Measurements from ENCODE around the gene PRIMA1.

Gene PRIMA1

GRCh38 chr14:93793555-93794324 is 5.5 kb upstream of the PRIMA1 start:
- DNase-seq, result no peak

GRCh38 chr14:93792391-93792790 is 4.1 kb upstream of the PRIMA1 start:
- DNase-seq, result no peak

- DNase-seq, result no peak
These were observed 2.7 kb upstream of the PRIMA1 start for GRCh38 chr14:93790966-93791365.

- DNase-seq, result peak; percentile 63
These were observed 1.2 kb upstream of the PRIMA1 start for GRCh38 chr14:93789228-93790130.

- peak; percentile 86 for DNase-seq
These were observed 400 bp upstream of the PRIMA1 start for GRCh38 chr14:93788543-93789227.

- DNase-seq, result peak; percentile 53
These were observed 606 bp downstream of the PRIMA1 start for GRCh38 chr14:93787465-93788292.

- no peak for DNase-seq
These were observed 2.9 kb downstream of the PRIMA1 start for GRCh38 chr14:93785423-93785822.

- no peak for DNase-seq
These were observed 3.4 kb downstream of the PRIMA1 start for GRCh38 chr14:93784878-93785277.

GRCh38 chr14:93780813-93781400 is 7.4 kb downstream of the PRIMA1 start:
- DNase-seq, result no peak

GRCh38 chr14:93778856-93779629 is 9.2 kb downstream of the PRIMA1 start:
- no peak for DNase-seq

- no peak for DNase-seq
These were observed 9.8 kb downstream of the PRIMA1 start for GRCh38 chr14:93778453-93778852.

- no peak for DNase-seq
These were observed 12.5 kb downstream of the PRIMA1 start for GRCh38 chr14:93775744-93776143.

GRCh38 chr14:93775158-93775557 is 13.1 kb downstream of the PRIMA1 start:
- no peak for DNase-seq

- DNase-seq, result no peak
These were observed 16.0 kb downstream of the PRIMA1 start for GRCh38 chr14:93772263-93772662.

GRCh38 chr14:93765970-93766369 is 22.3 kb downstream of the PRIMA1 start:
- no peak for DNase-seq

- DNase-seq, result peak; percentile 58
These were observed 23.1 kb downstream of the PRIMA1 start for GRCh38 chr14:93765155-93765554.

- no peak for DNase-seq
These were observed 24.1 kb downstream of the PRIMA1 start for GRCh38 chr14:93764211-93764659.

- DNase-seq, result no peak
These were observed 28.5 kb downstream of the PRIMA1 start for GRCh38 chr14:93759719-93760307.

- DNase-seq, result no peak
These were observed 31.1 kb downstream of the PRIMA1 start for GRCh38 chr14:93757206-93757605.

GRCh38 chr14:93753647-93754046 is 34.6 kb downstream of the PRIMA1 start:
- DNase-seq, result no peak
